Liver (tissue), 9 donors: ENCODE measurements around the gene ADAMTS19. TPM values are rescaled to one million over a fixed set of nuclear protein-coding genes. Genes with fewer than 3 reads are reported as not detected.

ENCODE experiments used
- DNase-seq: peaks from one replicate; pipeline ENCODE4 v3.0.0-alpha.2; 2017; ENCODE audit warnings: low spot score
- H3K27ac ChIP-seq, 2 donors: one replicate each; pipeline ENCODE4 v1.7.0; 2013; ENCODE audit warnings: inconsistent platforms in 2 of 2, low read length in 2 of 2, control low read depth in 1 of 2, low read depth in 1 of 2, mild to moderate bottlenecking in 1 of 2
- H3K27me3 ChIP-seq, 4 donors: one replicate each; pipeline versions ENCODE4 v1.6.1 to v1.7.0; 2013; ENCODE audit warnings: low read length in 3 of 4, inconsistent platforms in 1 of 4, mild to moderate bottlenecking in 1 of 4, moderate library complexity in 1 of 4; ENCODE audit not compliant: control insufficient read depth in 4 of 4, insufficient read depth in 4 of 4
- H3K36me3 ChIP-seq, 4 donors: one replicate each; pipeline versions ENCODE4 v1.6.1 to v1.7.0; 2013; ENCODE audit warnings: low read length in 3 of 4, mild to moderate bottlenecking in 3 of 4, low read depth in 1 of 4, moderate library complexity in 1 of 4; ENCODE audit not compliant: control insufficient read depth in 4 of 4, insufficient read depth in 3 of 4
- H3K4me1 ChIP-seq, 4 donors: one replicate each; pipeline versions ENCODE4 v1.6.1 to v1.7.0; 2013; ENCODE audit warnings: low read length in 3 of 4, mild to moderate bottlenecking in 3 of 4, moderate library complexity in 1 of 4; ENCODE audit not compliant: control insufficient read depth in 4 of 4, insufficient read depth in 4 of 4
- H3K4me3 ChIP-seq, 3 donors: one replicate each; pipeline versions ENCODE4 v1.6.1 to v1.7.0; 2013; ENCODE audit warnings: low read length in 3 of 3, control low read depth in 1 of 3, low read depth in 1 of 3, mild to moderate bottlenecking in 1 of 3
- H3K9ac ChIP-seq, 2 donors: one replicate each; pipeline ENCODE4 v1.7.0; 2013; ENCODE audit warnings: low read length in 2 of 2, mild to moderate bottlenecking in 2 of 2, moderate library complexity in 2 of 2, control low read depth in 1 of 2, low read depth in 1 of 2
- H3K9me3 ChIP-seq, 4 donors: one replicate each; pipeline versions ENCODE4 v1.6.1 to v1.7.0; 2013; ENCODE audit warnings: low read length in 3 of 4; ENCODE audit not compliant: control insufficient read depth in 4 of 4
- ATF3 ChIP-seq: IDR thresholded peaks from 2 replicates; pipeline ENCODE4 v1.6.1; 2016; ENCODE audit warnings: antibody characterized with exemption
- CTCF ChIP-seq: fragments of 150-350 bp; IDR thresholded peaks from 2 replicates; pipeline ENCODE4 v1.5.1; 2017; ENCODE audit warnings: improper control_type of control experiment, low read depth, low read length; ENCODE audit not compliant: missing input control
- EGR1 ChIP-seq, 2 donors: IDR thresholded peaks; 2 replicates each; pipeline ENCODE4 v1.6.1; 2016 to 2018; ENCODE audit warnings: antibody characterized with exemption in 2 of 2, low read depth in 2 of 2
- FOXA1 ChIP-seq: IDR thresholded peaks from 2 replicates; pipeline ENCODE4 v1.6.1; 2016; ENCODE audit warnings: antibody characterized with exemption
- FOXA2 ChIP-seq: IDR thresholded peaks from 2 replicates; pipeline ENCODE4 v1.6.1; 2016; ENCODE audit warnings: antibody characterized with exemption
- GABPA ChIP-seq, 2 donors: IDR thresholded peaks in 1 of 2; conservative IDR thresholded peaks in 1 of 2; 2 replicates each; pipeline ENCODE4 v1.6.1; 2016; ENCODE audit warnings: antibody characterized with exemption in 2 of 2, mild to moderate bottlenecking in 1 of 2, moderate library complexity in 1 of 2
- HNF4G ChIP-seq: IDR thresholded peaks from 2 replicates; pipeline ENCODE4 v1.6.1; 2016; ENCODE audit warnings: antibody characterized with exemption
- JUND ChIP-seq, 2 donors: IDR thresholded peaks; 2 replicates each; pipeline ENCODE4 v1.6.1; 2016; ENCODE audit warnings: antibody characterized with exemption in 2 of 2
- MAX ChIP-seq: IDR thresholded peaks from 2 replicates; pipeline ENCODE4 v1.6.1; 2016; ENCODE audit warnings: antibody characterized with exemption
- NR2F2 ChIP-seq: IDR thresholded peaks from 2 replicates; pipeline ENCODE4 v1.6.1; 2016; ENCODE audit warnings: antibody characterized with exemption
- RAD21 ChIP-seq, 2 donors: IDR thresholded peaks; 2 replicates each; pipeline ENCODE4 v1.6.1; 2016; ENCODE audit warnings: antibody characterized with exemption in 2 of 2, mild to moderate bottlenecking in 2 of 2
- SP1 ChIP-seq: IDR thresholded peaks from 2 replicates; pipeline ENCODE4 v1.6.1; 2018; ENCODE audit warnings: antibody characterized with exemption, mild to moderate bottlenecking
- TAF1 ChIP-seq: conservative IDR thresholded peaks from 2 replicates; pipeline ENCODE4 v1.6.1; 2016; ENCODE audit warnings: antibody characterized with exemption, mild to moderate bottlenecking
- YY1 ChIP-seq: IDR thresholded peaks from 2 replicates; pipeline ENCODE4 v1.6.1; 2016; ENCODE audit warnings: antibody characterized with exemption, mild to moderate bottlenecking
- ZBTB33 ChIP-seq: IDR thresholded peaks from 2 replicates; pipeline ENCODE4 v1.6.1; 2016; ENCODE audit warnings: antibody characterized with exemption
- WGBS: extraction: QIAGEN DNeasy Blood & Tissue Kit; methylation state at CpG from one replicate; pipeline ENCODE4 v1.1.7; 2013; 5-methylcytosine and 5-hydroxymethylcytosine counted together
- polyA plus RNA-seq, 2 donors: library from polyadenylated mRNA; stranded (reverse) in 1 of 2; unstranded in 1 of 2; fragments of 200-250 nt in 1 of 2; fragments of >200 nt in 1 of 2; fragmentation: Nextera tagmentation in 1 of 2; extraction: Ambion mirVana in 1 of 2; gene quantifications; one replicate each; pipeline versions ENCODE4 v1.2.1 to v1.2.3, GENCODE V29; 2013 to 2015
- total RNA-seq, 2 donors: library from RNA; depleted of rRNA; stranded (reverse); fragments of >200 nt; gene quantifications; one replicate each; pipeline ENCODE4 v1.2.3, GENCODE V29; 2014
- donor health status: healthy.
- donor health status: healthy.
- donor health status: healthy.
- donor health status: healthy.
- donor health status: healthy.

ADAMTS19 gene
- total and polyA plus RNA-seq, 4 donors, result 0.09 TPM; not detected in 3

GRCh38 chr5:129653057-129653375 is 192.9 kb downstream of the ADAMTS19 start:
- Histone ChIP-seq H3K9ac (no peak overlapping the region), H3K4me3 (no peak overlapping the region), H3K36me3 (no peaks in the 10 kb centered on the region), H3K9me3 (no peaks in the 10 kb centered on the region), H3K27me3 (no peaks in the 10 kb centered on the region), H3K4me1 (no peaks in the 10 kb centered on the region), H3K27ac (no peak overlapping the region)
- DNase-seq, result no peak
- TF ChIP-seq SP1 (no peak), ATF3 (no peak), FOXA1 (no peak), NR2F2 (no peak), TAF1 (no peak), EGR1 (IDR thresholded peaks at IDR 0.05; ENCODE audit: low read depth in 2 of 2) (no peak), ZBTB33 (no peak), JUND (IDR thresholded peaks at IDR 0.05) (no peak), RAD21 (IDR thresholded peaks at IDR 0.05) (no peak), GABPA (IDR thresholded peaks at IDR 0.05 in 1 of 2, conservative IDR thresholded peaks at IDR 0.05 in 1 of 2) (no peak)
- 47% methylated on average over 2 of the region's 2 CpGs for WGBS

- Histone ChIP-seq H3K9me3 (no peaks in the 10 kb centered on the region), H3K27me3 (no peaks in the 10 kb centered on the region), H3K9ac (no peak overlapping the region), H3K27ac (no peak overlapping the region), H3K4me3 (no peak overlapping the region), H3K36me3 (no peaks in the 10 kb centered on the region), H3K4me1 (no peaks in the 10 kb centered on the region)
- DNase-seq, result no peak
- WGBS, result 80% methylated on average over 4 of the region's 4 CpGs
- TF ChIP-seq FOXA1 (no peak), YY1 (no peak), CTCF (no peak), HNF4G (no peak), SP1 (no peak), ATF3 (no peak), FOXA2 (no peak), MAX (no peak), NR2F2 (no peak)
Measured at GRCh38 chr5:129653442-129653841, 193.3 kb downstream of the ADAMTS19 start.

GRCh38 chr5:129656952-129657351 is 196.9 kb downstream of the ADAMTS19 start:
- no peak for DNase-seq
- peaks cover 0 to 3% (median 0%) of the 10 kb centered on the region in 4 donors for H3K27me3 ChIP-seq
- H3K27ac ChIP-seq, result no peak overlapping the region
- H3K36me3 ChIP-seq, result no peaks in the 10 kb centered on the region
- TF ChIP-seq RAD21 (IDR thresholded peaks at IDR 0.05) (no peak), MAX (no peak), EGR1 (IDR thresholded peaks at IDR 0.05; ENCODE audit: low read depth in 2 of 2) (no peak), HNF4G (no peak), FOXA2 (no peak), SP1 (no peak), NR2F2 (no peak), YY1 (no peak), JUND (IDR thresholded peaks at IDR 0.05) (no peak), ATF3 (no peak), GABPA (IDR thresholded peaks at IDR 0.05 in 1 of 2, conservative IDR thresholded peaks at IDR 0.05 in 1 of 2) (no peak)
- H3K9me3 ChIP-seq, result no peaks in the 10 kb centered on the region
- 79% methylated on average over 2 of the region's 2 CpGs for WGBS
- no peak overlapping the region for H3K9ac ChIP-seq
- H3K4me3 ChIP-seq, result no peak overlapping the region
- H3K4me1 ChIP-seq, result no peaks in the 10 kb centered on the region
